GM18907 (cell line): Measurements from ENCODE around the gene FBXO42.
A peak's percentile ranks its signal among the peaks of the same experiment; 100 is the strongest.

Experiments used
- ATAC-seq: cut with Tn5 transposase; IDR thresholded peaks from one replicate; pipeline ENCODE4 v1.9.1; 2021; ENCODE audit warnings: mild to moderate bottlenecking, moderate library complexity; ENCODE audit not compliant: unreplicated experiment

Gene FBXO42

GRCh38 chr1:16206547-16207317 is 145.5 kb downstream of the FBXO42 start:
- peak; percentile 74 for ATAC-seq

GRCh38 chr1:16205891-16206546 is 146.3 kb downstream of the FBXO42 start:
- no peak for ATAC-seq

- no peak for ATAC-seq
These were observed 147.0 kb downstream of the FBXO42 start for GRCh38 chr1:16205334-16205671.

- ATAC-seq, result no peak
These were observed 147.5 kb downstream of the FBXO42 start for GRCh38 chr1:16204634-16205333.

GRCh38 chr1:16204216-16204615 is 148.1 kb downstream of the FBXO42 start:
- ATAC-seq, result no peak

GRCh38 chr1:16203550-16203949 is 148.7 kb downstream of the FBXO42 start:
- no peak for ATAC-seq

GRCh38 chr1:16202281-16203210 is 149.7 kb downstream of the FBXO42 start:
- ATAC-seq, result no peak

- ATAC-seq, result no peak
These were observed 152.6 kb downstream of the FBXO42 start for GRCh38 chr1:16199700-16200099.

GRCh38 chr1:16199157-16199501 is 153.2 kb downstream of the FBXO42 start:
- no peak for ATAC-seq

GRCh38 chr1:16198444-16199156 is 153.7 kb downstream of the FBXO42 start:
- no peak for ATAC-seq

GRCh38 chr1:16196874-16197273 is 155.4 kb downstream of the FBXO42 start:
- no peak for ATAC-seq
